GM23248 (cell line): Measurements from ENCODE around the gene PDX1.

ENCODE experiments used
- EZH2 ChIP-seq: fragments of 200-600 bp; sonication (generic); IDR thresholded peaks from 2 replicates; pipeline ENCODE4 v1.6.1; 2018; ENCODE audit warnings: antibody characterized with exemption, mild to moderate bottlenecking; ENCODE audit not compliant: insufficient read depth, poor library complexity, severe bottlenecking
- EZH2phosphoT487 ChIP-seq: fragments of 200-600 bp; sonication (generic); IDR thresholded peaks from 2 replicates; pipeline ENCODE4 v1.6.1; 2018; ENCODE audit warnings: antibody characterized with exemption, moderate library complexity, mild to moderate bottlenecking, low read depth; ENCODE audit not compliant: insufficient read depth

GRCh38 chr13:27922883-27923612 is 3.2 kb downstream of the PDX1 start:
- TF ChIP-seq EZH2phosphoT487 (0 out of 2 replicates have a peak, but pooled peaks have one; percentile 19), EZH2 (peak; percentile 4)
